Measurements from ENCODE around the gene ZCCHC3. TPM values are rescaled to one million over a fixed set of nuclear protein-coding genes. Genes with fewer than 3 reads are reported as not detected.
"Not testable (repeated sequence)": the region's sequence is repeated elsewhere in the genome, so short reads cannot be mapped to it uniquely, and the experiment has no call there.

Gene ZCCHC3
- total RNA-seq, 4 donors from 2014 or later, result 13.3 to 29.9 (median 19.7) TPM

DNA sequence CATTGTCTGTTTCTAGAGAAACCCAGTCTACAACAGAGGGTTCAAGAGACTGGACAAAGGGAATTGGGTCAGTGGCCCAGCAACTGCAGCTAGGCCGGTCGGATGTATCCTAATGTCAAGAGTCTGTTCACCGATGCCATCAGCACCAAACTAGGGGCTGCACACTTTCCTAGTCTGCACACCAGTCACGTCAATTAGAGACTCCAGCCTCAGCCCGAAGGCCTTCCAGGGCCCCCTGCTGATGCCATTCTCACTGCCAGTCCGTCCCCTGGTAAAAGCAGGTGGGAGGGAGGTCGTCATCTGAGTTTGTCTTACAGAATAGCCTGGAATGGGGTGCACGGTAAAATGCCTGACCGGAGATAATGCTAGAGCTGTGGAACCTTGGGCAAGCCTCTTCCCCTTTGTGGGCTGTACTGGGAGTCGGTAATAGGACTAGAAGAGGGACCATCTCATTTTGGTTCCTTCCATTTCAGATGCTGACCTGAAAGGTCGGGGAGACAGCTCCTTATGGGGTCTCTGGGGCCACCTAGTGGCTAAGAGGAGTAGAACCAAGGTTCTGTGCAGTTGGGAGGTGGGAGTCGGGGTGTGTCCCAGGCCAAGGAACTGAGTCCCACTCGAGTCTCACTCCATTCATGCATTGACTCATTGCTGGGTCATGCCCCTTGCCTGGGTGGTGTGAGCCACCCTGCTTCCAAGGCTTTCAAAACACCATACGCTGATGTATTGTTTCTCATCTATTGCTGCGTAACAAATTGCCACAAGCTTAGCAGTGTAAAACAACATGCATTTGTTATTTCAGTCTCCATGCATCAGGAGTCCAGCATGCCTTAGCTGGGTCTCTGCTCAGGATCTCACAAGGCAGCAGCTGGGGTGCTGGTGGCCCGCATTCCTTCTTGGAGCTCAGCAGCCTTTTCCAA is 33.1 kb downstream of the ZCCHC3 start:
- intact Hi-C loops (cut with DNase I), result loop anchor here (5.0 kb wide), 1 partner anchor 123 kb away; no protein-coding TSS in a partner anchor
- Histone ChIP-seq H3K27me3 (no peaks in the 10 kb centered on the region), H3K4me1 (peaks cover 11 to 56% (median 48%) of the 10 kb centered on the region in 4 donors), H3K27ac (replicated peaks in 1 of 4) (peak overlapping the region; percentile 7 to 98 (median 97)), H3K9me3 (no peaks in the 10 kb centered on the region), H3K4me3 (no peak overlapping the region), H3K36me3 (peaks cover 0 to 8% (median 0%) of the 10 kb centered on the region in 4 donors)
- no peak for DNase-seq (ENCODE audit: extremely low spot score)
- WGBS, result 51% methylated on average over 15 of the region's 16 CpGs
- TF ChIP-seq, protein P1, sequence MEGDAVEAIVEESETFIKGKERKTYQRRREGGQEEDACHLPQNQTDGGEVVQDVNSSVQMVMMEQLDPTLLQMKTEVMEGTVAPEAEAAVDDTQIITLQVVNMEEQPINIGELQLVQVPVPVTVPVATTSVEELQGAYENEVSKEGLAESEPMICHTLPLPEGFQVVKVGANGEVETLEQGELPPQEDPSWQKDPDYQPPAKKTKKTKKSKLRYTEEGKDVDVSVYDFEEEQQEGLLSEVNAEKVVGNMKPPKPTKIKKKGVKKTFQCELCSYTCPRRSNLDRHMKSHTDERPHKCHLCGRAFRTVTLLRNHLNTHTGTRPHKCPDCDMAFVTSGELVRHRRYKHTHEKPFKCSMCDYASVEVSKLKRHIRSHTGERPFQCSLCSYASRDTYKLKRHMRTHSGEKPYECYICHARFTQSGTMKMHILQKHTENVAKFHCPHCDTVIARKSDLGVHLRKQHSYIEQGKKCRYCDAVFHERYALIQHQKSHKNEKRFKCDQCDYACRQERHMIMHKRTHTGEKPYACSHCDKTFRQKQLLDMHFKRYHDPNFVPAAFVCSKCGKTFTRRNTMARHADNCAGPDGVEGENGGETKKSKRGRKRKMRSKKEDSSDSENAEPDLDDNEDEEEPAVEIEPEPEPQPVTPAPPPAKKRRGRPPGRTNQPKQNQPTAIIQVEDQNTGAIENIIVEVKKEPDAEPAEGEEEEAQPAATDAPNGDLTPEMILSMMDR (IDR thresholded peaks at IDR 0.05), result peak; percentile 76 to 86 (median 80)
- TF ChIP-seq POLR2A (IDR thresholded peaks at IDR 0.05; ENCODE audit: low read depth), result no peak

GRCh38 chr20:334578-334977 is 37.2 kb downstream of the ZCCHC3 start:
- Histone ChIP-seq H3K36me3 (peaks cover 0 to 8% (median 0%) of the 10 kb centered on the region in 4 donors), H3K4me1 (peaks cover 3 to 18% (median 12%) of the 10 kb centered on the region in 4 donors), H3K4me3 (no peak overlapping the region), H3K27me3 (no peaks in the 10 kb centered on the region), H3K9me3 (no peaks in the 10 kb centered on the region), H3K27ac (replicated peaks in 1 of 4) (no peak overlapping the region)
- TF ChIP-seq POLR2A (IDR thresholded peaks at IDR 0.05; ENCODE audit: low read depth), result no peak
- TF ChIP-seq, protein P1 (IDR thresholded peaks at IDR 0.05), result no peak
- TF ChIP-seq EP300 (IDR thresholded peaks at IDR 0.05), result no peak
- no peak for TF ChIP-seq POLR2AphosphoS5 (IDR thresholded peaks at IDR 0.05)
- intact Hi-C loops (cut with DNase I), result loop anchor here (5.0 kb wide), 1 partner anchor 127 kb away; no protein-coding TSS in a partner anchor
- no peak for DNase-seq (ENCODE audit: extremely low spot score)
- 94% methylated on average over 8 of the region's 8 CpGs for WGBS

GRCh38 chr20:336040-336439 is 38.7 kb downstream of the ZCCHC3 start:
- 92% methylated on average over 1 of the region's 1 CpG for WGBS
- H3K27me3 ChIP-seq; H3K36me3 ChIP-seq; H3K4me1 ChIP-seq; H3K4me3 ChIP-seq; DNase-seq (ENCODE audit: extremely low spot score); H3K9me3 ChIP-seq; intact Hi-C loops (cut with DNase I); H3K27ac ChIP-seq (replicated peaks in 1 of 4): not testable (repeated sequence)

DNA sequence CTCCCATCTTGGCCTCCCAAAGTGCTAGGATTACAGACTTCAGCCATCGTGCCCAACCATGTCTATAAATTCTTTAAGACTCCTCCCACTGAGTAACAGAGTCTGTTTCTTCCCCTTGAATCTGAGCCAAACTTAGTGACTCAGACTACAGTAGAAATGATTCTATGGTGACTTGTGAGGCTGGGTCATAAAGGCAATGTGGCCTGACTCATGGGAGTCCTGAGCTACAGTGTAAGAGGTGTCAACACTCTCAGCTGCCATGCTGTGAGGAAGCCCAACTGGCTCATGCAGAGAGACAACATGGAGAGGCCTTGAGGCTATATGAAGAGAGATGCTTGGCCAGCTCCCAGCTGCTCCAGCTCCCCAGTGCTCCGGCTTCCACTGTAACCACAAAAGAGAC is 44.3 kb downstream of the ZCCHC3 start:
- no peaks in the 10 kb centered on the region for H3K36me3 ChIP-seq
- 68% methylated on average over 2 of the region's 2 CpGs for WGBS
- peaks cover 9 to 18% (median 16%) of the 10 kb centered on the region in 4 donors for H3K4me1 ChIP-seq
- no peak overlapping the region for H3K4me3 ChIP-seq
- peaks cover 0 to 6% (median 0%) of the 10 kb centered on the region in 4 donors for H3K9me3 ChIP-seq
- no peak overlapping the region for H3K27ac ChIP-seq (replicated peaks in 1 of 4)
- H3K27me3 ChIP-seq, result no peaks in the 10 kb centered on the region
- intact Hi-C loops (cut with DNase I), result no loop called here
- no peak for DNase-seq (ENCODE audit: extremely low spot score)
- TF ChIP-seq EP300 (IDR thresholded peaks at IDR 0.05), result no peak
- no peak for TF ChIP-seq POLR2AphosphoS5 (IDR thresholded peaks at IDR 0.05)
- TF ChIP-seq, protein P1 (IDR thresholded peaks at IDR 0.05), result no peak
- no peak for TF ChIP-seq POLR2A (IDR thresholded peaks at IDR 0.05; ENCODE audit: low read depth)

DNA sequence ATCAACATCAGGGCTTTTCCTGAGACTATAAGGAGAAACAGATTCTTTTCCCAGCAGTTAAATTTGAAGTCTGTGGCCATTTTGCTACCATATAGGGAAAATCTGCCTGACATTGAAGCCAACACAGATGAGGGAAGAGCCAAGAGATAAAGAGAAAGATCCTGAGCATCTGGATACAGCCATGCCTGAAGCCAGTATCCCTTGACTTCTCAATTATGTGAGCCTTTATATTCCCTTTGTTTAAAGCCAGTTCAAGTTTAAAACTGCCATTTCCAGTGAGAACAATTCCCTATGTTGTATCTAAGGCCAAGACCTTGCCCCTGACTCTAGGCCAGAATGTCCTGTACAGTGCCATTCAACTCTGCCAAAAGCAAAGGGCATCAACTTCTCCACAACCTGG is 45.7 kb downstream of the ZCCHC3 start:
- DNase-seq (ENCODE audit: extremely low spot score), result no peak
- no peak overlapping the region for H3K4me3 ChIP-seq
- peaks cover 0 to 6% (median 0%) of the 10 kb centered on the region in 4 donors for H3K9me3 ChIP-seq
- no peak overlapping the region for H3K27ac ChIP-seq (replicated peaks in 1 of 4)
- TF ChIP-seq EP300 (IDR thresholded peaks at IDR 0.05) (no peak), POLR2AphosphoS5 (IDR thresholded peaks at IDR 0.05) (no peak), POLR2A (IDR thresholded peaks at IDR 0.05; ENCODE audit: low read depth) (no peak)
- TF ChIP-seq, protein P1 (IDR thresholded peaks at IDR 0.05), result no peak
- no peaks in the 10 kb centered on the region for H3K27me3 ChIP-seq
- H3K4me1 ChIP-seq, result peaks cover 9 to 21% (median 17%) of the 10 kb centered on the region in 4 donors
- intact Hi-C loops (cut with DNase I), result no loop called here
- H3K36me3 ChIP-seq, result no peaks in the 10 kb centered on the region

Measured in esophagus muscularis mucosa (tissue), 4 donors.